Hepatocyte (in vitro differentiated cells): Measurements from ENCODE around the gene TTC28.

Experiments
- CTCF ChIP-seq: fragments of 200-600 bp; sonication (generic); IDR thresholded peaks from 2 replicates; pipeline ENCODE4 v1.5.1; 2016; ENCODE audit warnings: antibody characterized with exemption, mild to moderate bottlenecking; ENCODE audit not compliant: poor library complexity
- EZH2 ChIP-seq: fragments of 200-600 bp; sonication (generic); IDR thresholded peaks from 2 replicates; pipeline ENCODE4 v1.6.1; 2016; ENCODE audit warnings: antibody characterized with exemption, mild to moderate bottlenecking, borderline replicate concordance
- EZH2phosphoT487 ChIP-seq: fragments of 200-600 bp; sonication (generic); IDR thresholded peaks from one replicate; pipeline ENCODE4 v1.6.1; 2018; ENCODE audit warnings: antibody characterized with exemption, mild to moderate bottlenecking, low read depth, moderate library complexity; ENCODE audit not compliant: unreplicated experiment, severe bottlenecking

DNA sequence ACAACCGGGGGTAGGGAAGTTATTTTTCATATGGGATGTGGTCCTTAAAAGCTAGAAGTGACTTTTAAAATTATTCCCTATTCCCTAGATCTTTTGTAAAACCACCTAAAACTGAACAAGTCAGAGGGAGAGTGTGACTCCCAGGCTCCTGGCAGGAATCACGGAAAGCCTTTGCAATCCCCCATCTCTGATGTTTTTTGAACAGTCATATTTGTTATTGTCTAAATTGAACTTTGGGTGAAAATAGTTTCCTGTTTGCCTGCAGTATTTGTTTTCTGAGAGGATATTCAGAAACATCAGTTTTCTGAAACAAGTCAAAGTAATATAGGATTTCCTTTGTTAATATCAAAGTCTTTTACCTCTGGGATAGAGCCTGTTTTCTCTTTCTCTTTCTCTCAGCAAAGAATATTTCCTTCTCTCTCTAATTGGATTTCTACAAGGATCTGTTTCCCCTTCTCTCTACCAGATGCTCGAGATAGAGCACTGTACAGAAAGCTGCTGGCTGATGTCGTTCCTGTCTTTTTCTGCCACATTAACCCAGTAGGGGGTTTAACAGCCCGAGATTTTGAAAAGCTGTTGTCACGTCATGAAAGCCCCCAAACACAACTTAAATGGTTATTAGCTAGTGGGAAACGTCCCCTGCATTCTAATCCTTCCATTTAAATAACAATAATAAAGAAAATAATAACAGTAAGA, 628.4 kb downstream of the TTC28 start:
- TF ChIP-seq EZH2phosphoT487 (no peak), CTCF (no peak), EZH2 (no peak)
